Activated naive CD4-positive, alpha-beta T cell treated with anti-CD3 and anti-CD28 coated beads, Interleukin-2, amount 50 U/mL, for 72 hours (primary cell): Measurements from ENCODE around the gene TRRAP. TPM values are rescaled to one million over a fixed set of nuclear protein-coding genes. Genes with fewer than 3 reads are reported as not detected.
A peak's percentile ranks its signal among the peaks of the same experiment; 100 is the strongest.
"Not testable (repeated sequence)": the region's sequence is repeated elsewhere in the genome, so short reads cannot be mapped to it uniquely, and the experiment has no call there.

Experiments used
- ATAC-seq, 2 donors: fragments of 150-1000 bp; cut with Tn5 transposase; 2 replicates each; pipeline ENCODE4 v1.10.0; 2021; ENCODE audit warnings: mild to moderate bottlenecking in 2 of 2, moderate library complexity in 2 of 2
- DNase-seq, 2 donors: peaks; one replicate each; pipeline ENCODE4 v3.0.0; 2021 to 2022; ENCODE audit warnings: low spot score in 2 of 2
- H3K27ac Mint-ChIP-seq, 2 donors: one replicate each; pipeline ENCODE4 v1.8.0; 2022; ENCODE audit warnings: mild to moderate bottlenecking in 2 of 2, mixed read lengths in 2 of 2
- H3K36me3 Mint-ChIP-seq, 2 donors: one replicate each; pipeline ENCODE4 v1.8.0; 2022; ENCODE audit warnings: mixed read lengths in 2 of 2
- H3K9me3 Mint-ChIP-seq, 2 donors: one replicate each; pipeline ENCODE4 v1.8.0; 2022; ENCODE audit warnings: mixed read lengths in 2 of 2
- total RNA-seq, 2 donors: library from RNA; stranded (reverse); gene quantifications; one replicate each; pipeline ENCODE4 v1.2.3, GENCODE V29; 2022

The TRRAP gene
- total RNA-seq, 2 donors from 2014 or later, result 49.8 to 58.3 TPM

DNA sequence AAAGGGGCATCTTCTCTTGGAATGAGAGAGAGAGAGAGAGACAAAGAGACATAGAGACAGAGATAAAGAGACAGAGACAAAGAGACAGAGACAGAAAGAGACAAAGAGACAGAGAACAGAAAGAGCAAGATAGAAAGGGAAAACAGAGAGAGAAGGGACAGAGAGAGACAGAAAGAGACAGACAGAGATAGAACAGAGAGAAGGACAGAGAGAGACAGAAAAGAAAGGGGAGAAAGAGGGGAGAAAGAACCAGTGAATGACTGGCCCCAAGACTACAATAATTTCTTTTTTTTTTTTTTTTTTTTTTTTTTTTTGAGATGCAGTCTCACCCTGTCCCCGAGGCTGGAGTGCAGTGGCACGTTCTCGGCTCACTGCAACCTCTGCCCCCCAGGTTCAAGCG is 16.1 kb upstream of the TRRAP start:
- ATAC-seq, result no peak
- no peaks in the 10 kb centered on the region for H3K9me3 Mint-ChIP-seq
- DNase-seq, result no peak
- H3K27ac Mint-ChIP-seq, result no peak overlapping the region
- H3K36me3 Mint-ChIP-seq, result no peaks in the 10 kb centered on the region

DNA sequence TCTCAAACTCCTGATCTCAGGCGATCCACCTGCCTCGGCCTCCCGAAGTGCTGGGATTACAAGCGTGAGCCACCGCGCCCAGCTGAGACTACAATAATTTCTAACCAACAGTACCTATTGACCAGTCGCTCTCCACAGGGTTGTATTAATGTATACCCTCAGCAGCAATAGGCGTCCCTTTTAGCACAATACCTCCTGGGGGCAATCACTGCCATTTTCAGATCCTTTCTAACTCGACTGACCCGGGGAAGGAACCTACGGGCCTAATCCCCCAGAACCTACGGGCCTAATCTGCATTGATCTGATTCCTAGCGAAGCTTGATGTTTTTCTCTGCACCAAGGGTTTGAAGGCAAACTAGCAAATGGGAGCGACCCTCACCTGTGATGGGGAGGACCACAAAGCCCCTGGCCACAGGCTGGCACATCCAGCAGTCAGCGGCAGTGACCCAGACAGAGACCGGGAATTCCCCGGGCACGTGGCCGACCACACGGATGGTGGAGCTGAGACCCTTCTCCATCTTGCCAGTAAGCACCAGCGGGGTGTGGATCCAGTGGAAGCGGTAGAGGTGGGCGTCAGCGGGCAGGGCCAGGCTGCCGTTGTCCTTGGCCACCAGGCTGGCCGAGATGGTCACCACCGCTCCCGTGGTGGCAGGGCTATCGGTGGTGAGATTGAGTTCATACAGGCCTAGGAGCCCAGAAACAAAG is 15.5 kb upstream of the TRRAP start:
- Mint-ChIP-seq H3K27ac (no peak overlapping the region), H3K9me3 (no peaks in the 10 kb centered on the region), H3K36me3 (no peaks in the 10 kb centered on the region)
- ATAC-seq (no peak), DNase-seq (no peak)

DNA sequence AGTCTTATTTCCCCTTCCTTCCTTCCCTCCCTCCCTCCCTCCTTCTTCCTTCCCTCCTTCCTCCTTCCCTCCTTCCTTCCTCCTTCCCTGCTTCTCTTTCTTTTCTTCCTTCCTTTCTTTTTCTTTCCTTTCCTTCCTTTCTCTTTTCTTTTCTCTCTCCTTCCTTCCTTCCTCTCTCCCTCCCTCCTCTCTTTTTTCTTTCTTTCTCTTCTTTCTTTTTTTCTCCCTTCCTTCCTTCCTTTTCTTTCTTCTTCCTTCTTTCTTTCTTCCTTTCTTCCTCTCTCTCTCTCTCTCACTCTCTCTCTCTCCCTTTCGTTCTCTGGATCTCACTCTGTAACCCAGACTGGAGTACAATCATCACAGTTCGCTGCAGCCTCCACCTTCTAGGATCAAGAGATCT is 14.7 kb upstream of the TRRAP start:
- ATAC-seq (no peak), DNase-seq (no peak)
- no peak overlapping the region for H3K27ac Mint-ChIP-seq
- H3K36me3 Mint-ChIP-seq, result no peaks in the 10 kb centered on the region
- no peaks in the 10 kb centered on the region for H3K9me3 Mint-ChIP-seq

DNA sequence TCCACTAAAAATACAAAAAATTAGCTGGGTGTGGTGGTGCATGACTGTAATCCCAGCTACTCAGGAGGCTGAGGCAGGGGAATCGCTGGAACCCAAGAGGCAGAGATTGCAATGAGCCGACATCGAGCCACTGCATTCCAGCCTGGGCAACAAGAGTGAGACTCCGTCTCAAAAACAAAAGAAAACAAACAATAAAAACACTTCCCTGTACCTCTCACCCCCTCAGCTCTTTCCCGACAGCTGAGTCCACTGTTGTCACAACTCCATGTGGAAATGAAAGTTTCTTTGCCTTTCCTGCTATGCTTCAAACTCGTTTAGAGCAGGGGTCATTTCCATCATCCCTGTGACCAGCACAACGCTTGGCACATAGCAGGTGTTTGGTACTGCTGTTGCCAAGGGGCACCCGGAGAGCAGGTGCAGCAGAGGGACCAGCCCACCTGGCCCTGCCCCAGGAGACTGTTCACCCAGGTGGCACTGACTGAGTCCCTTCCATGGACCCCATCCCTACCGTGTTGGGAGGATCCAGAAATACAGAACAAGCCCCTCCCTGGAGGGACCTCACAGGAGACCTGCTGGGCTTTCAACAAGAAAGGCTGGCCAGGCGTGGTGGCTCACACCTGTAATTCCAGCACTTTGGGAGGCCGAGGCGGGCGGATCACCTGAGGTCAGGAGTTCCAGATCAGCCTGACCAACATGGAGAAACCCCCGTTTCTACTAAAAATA is 13.4 kb upstream of the TRRAP start:
- no peak for ATAC-seq
- Mint-ChIP-seq H3K27ac (no peak overlapping the region), H3K36me3 (no peaks in the 10 kb centered on the region), H3K9me3 (no peaks in the 10 kb centered on the region)
- no peak for DNase-seq

DNA sequence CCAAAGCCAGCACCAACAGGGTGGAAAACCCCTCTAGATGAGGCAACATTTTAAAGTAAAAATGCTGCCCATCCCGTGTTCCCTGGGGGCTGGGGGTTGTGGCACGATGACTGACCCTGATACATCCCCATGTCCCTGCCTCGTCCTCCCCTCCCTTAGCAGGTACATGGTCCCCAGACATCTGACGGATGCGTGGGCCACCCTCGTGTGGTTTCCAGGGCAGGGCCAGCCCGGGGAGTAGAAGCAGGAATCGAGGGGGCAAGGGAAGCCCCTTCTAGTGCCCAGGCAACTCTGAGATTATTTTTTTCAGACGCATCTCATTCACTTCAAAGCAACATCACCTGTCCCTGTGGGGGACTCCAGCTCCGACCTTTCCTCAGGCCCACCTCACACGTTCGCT is 12.0 kb upstream of the TRRAP start:
- DNase-seq, result no peak
- no peak overlapping the region for H3K27ac Mint-ChIP-seq
- ATAC-seq, result no peak
- no peaks in the 10 kb centered on the region for H3K36me3 Mint-ChIP-seq
- H3K9me3 Mint-ChIP-seq, result no peaks in the 10 kb centered on the region

DNA sequence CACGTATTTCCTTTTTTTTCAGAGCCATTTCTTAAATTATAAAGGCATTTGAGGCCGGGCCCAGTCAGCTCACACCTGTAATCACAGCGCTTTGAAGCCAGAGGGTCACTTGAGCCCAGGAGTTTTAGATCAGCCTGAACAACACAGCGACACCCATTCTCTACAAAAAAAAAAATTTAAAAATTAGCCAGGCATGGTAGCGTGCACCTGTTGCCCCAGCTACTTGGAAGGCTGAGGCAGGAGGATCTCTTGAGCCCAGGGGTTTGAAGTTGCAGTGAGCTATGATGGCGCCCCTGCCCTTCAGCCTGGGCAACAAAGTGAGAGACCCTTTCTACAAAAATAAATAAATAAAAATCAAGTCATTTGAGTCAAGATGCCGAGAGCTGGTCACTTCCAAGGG is 11.6 kb upstream of the TRRAP start:
- Mint-ChIP-seq H3K27ac (no peak overlapping the region), H3K36me3 (no peaks in the 10 kb centered on the region)

DNA sequence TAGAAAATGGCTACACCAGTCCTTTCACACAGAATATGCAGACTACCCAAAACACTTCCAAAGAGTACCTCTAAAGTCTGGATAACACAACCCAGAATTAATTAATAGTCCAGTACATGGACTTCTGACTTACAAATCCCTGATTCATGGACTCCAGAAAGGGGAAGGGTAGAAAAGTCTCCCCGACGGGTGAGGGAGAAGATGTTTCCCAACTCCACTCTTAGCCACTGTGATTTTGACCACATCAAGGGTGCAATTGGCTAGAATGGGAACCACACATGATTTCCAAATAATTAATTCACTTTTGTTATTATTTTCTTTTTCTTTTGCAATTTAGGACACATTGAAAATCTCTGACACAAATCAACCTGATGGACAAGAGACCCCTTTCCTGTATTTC is 9.9 kb upstream of the TRRAP start:
- H3K36me3 Mint-ChIP-seq, result no peaks in the 10 kb centered on the region
- H3K9me3 Mint-ChIP-seq, result no peaks in the 10 kb centered on the region

More for the DNA sequence above, 11.6 kb upstream of the TRRAP start:
- DNase-seq, result no peak
- ATAC-seq, result no peak
- no peaks in the 10 kb centered on the region for H3K9me3 Mint-ChIP-seq

DNA sequence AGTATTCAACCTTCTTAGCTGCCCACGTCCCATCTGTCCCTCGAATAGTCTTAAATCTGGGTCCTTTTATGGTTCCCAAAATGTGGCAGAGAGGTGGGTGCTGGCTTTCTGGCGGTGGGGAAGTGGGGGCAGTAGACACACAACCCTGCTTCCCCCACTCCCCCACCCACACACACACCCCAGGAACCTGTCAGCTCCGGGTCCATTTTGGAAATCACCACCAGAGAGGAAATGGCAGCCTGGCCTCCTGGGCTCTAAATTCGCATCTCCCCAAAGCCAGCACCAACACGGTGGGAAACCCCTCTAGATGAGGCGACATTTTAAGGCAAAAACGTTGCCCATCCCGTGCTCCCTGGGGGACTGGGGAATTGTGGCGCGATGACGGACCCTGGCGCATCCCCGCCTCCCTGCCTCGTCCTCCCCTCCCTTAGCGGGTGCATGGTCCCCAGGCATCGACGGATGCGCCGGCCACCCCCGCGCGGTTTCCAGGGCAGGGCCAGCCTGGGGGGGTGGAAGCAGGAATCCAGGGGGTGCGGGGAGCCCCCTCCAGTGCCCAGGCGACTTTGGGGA is 9.2 kb upstream of the TRRAP start:
- DNase-seq, result no peak
- Mint-ChIP-seq H3K27ac (no peak overlapping the region), H3K9me3 (no peaks in the 10 kb centered on the region), H3K36me3 (no peaks in the 10 kb centered on the region)
- ATAC-seq, result no peak

More for the DNA sequence above, 9.9 kb upstream of the TRRAP start:
- DNase-seq, result no peak
- H3K27ac Mint-ChIP-seq, result no peak overlapping the region
- ATAC-seq, result no peak

DNA sequence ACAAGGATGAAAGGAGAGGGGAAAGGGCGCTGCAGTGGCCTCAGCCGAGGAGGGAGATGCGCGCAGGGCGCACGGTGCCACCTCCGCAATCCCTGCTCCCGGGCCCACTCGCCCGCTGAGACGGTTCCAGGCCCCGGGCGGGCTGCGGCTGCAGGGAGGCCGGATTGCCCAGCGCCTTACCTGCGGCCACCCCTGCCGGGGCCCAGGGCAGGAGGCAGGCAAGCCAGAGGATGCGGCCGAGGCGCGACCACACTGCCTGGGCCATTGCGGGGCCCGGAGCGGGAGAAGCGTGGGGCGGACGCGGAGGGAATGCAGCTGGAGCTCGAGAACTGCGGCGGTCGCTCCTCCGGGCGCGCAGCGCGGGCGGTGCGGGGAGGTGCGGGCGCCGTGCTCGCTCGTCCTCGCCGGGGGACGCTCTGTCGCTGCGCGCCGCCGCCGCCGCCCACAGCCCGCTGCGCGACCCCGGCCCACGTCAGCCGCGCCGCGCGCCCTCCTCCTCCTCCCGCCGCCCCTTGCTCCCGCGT is 8.7 kb upstream of the TRRAP start, which contains the start of gene TMEM130:
Gene TMEM130 (minus strand): TSS at position 418 of the 524 bp plus-strand sequence. CDS start 153 bp downstream, at position 265.
- Mint-ChIP-seq H3K9me3 (no peaks in the 10 kb centered on the region), H3K36me3 (no peaks in the 10 kb centered on the region), H3K27ac (no peak within 1 kb of the TSS)
- peak; percentile 44 to 45 for ATAC-seq
- DNase-seq, result peak in 1 of 2 donors; percentile 53

DNA sequence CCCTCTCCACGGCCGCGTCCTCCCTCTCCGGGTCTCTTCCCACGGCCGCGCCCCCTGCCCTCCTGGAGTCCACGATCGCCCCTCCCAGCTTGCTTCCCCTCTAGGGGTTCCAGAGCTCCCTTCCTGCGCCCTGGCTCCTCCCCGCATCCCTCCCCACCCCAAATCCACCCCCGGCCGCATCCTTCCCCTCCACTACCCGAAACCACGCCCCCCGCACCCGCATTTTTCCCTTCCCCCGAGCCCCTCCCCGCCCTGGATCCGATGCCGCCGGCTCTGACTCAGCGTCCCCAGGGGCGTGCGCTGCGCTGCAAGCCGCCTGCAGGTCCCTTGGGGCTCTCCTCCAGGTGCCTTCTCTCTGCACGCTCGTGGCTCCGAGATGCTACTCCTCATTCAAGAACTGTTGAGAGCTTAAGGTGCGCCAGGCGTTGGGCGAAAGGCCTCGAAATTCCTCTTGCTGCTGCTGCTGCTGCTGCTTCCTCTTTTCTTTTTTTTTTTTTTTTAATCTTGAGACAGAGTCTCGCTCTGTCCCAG is 8.1 kb upstream of the TRRAP start:
- peak; percentile 80 to 86 for ATAC-seq
- H3K9me3 Mint-ChIP-seq, result no peaks in the 10 kb centered on the region
- H3K27ac Mint-ChIP-seq, result no peak overlapping the region

DNA sequence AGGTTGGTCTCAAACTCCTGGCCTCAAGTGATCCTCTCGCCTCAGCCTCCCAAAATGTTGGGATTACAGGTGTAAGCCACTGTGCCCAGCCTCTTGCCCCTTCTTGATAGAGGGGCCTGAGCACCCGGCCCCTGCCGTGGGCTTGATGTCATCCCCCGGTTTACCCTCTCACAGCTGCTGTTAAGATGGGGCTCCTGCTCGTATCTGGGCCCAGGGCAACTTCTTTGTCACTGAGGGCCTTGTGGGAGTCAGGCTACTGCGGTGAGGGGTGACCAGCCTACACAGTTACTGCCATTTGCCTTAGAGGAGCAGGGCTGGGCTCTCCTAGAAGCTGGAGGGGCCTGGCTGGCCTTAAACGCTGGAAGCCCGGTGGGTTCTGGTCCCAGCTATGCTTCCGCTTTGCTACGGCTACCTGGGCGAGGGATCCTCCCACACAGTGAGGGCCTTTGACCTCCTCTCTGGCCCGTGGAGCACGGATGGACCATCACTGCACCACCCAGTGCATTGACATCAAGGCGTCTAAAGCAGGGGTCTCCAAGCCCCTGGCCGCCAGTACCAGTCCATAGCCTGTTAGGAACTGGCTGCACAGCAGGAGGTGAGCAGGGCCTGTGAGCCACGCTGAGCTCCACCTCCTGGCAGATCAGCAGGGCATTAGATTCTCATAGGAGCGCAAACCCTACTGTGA is 7.4 kb upstream of the TRRAP start:
- DNase-seq, result no peak
- ATAC-seq, result no peak
- Mint-ChIP-seq H3K27ac (no peak overlapping the region), H3K36me3 (no peaks in the 10 kb centered on the region), H3K9me3 (no peaks in the 10 kb centered on the region)

More for the DNA sequence above, 8.1 kb upstream of the TRRAP start:
- peak; percentile 43 to 63 for DNase-seq
- H3K36me3 Mint-ChIP-seq, result no peaks in the 10 kb centered on the region

DNA sequence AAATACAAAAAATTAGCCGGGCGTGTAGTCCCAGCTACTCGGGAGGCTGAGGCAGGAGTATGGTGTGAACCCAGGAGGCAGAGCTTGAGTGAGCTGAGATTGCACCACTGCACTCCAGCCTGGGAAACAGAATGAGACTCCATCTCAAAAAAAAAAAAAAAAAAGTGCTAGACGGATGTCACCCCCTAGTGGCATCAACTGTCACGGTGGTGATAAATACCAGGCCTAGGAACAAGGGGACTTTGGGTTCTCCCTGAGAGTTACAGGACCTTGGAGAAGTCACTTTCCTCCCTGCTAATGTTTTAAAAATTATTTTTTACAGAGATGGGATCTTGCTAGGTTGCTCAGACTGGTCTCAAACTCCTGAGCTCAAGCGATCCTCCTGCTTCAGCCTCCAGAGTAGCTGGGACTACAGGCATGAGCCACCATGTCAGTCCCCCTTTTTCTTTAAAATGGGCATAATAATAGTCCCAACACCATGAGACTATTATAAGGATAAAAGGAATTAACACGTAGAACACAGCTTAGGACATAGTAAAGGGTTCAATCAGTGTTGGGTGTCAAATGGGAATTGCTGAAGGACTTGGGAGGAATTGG is 5.9 kb upstream of the TRRAP start:
- DNase-seq, result peak in 1 of 2 donors; percentile 36
- no peak overlapping the region for H3K27ac Mint-ChIP-seq
- H3K36me3 Mint-ChIP-seq, result no peaks in the 10 kb centered on the region
- ATAC-seq, result peak; percentile 35 to 57
- no peaks in the 10 kb centered on the region for H3K9me3 Mint-ChIP-seq

DNA sequence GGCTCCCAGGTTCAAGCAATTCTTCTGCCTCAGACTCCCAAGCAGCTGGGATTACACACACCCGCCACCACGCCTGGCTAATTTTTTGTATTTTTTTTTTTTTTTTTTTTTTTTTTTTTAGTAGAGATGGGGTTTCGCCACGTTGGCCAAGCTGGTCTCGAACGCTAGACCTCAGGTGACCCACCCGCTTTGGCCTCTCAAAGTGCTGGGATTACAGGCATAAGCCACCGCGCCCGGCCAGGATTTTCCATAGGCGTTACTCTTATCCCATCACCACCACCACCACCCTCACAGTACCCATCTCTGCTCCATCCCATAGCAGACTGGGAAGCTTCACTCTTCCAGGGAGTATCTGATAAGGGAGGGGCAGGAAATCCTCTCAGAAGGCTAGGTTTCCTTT is 4.7 kb upstream of the TRRAP start:
- DNase-seq, H3K36me3 Mint-ChIP-seq, H3K9me3 Mint-ChIP-seq, H3K27ac Mint-ChIP-seq, ATAC-seq: not testable (repeated sequence)

DNA sequence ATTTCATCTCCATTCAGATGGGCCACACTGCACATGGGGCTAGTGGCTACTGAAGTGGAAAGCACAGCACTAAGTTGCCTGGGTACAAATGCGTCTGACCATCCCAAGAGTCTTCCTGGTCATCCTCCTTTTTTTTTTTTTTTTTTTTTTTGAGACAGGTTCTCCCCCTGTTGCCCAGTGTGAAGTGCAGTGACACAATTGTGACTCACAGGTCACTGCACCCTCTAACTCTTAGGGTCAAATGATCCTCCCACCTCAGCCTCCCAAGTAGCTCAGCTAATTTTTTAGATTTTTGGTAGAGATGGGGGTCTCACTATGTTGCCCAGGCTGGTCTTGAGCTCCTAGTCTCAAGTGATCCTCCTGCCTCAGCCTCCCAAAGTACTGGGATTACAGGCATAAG is 3.4 kb upstream of the TRRAP start:
- H3K27ac Mint-ChIP-seq, result no peak overlapping the region
- H3K9me3 Mint-ChIP-seq, result no peaks in the 10 kb centered on the region
- DNase-seq, result no peak
- ATAC-seq, result no peak
- peaks cover 5 to 6% of the 10 kb centered on the region in 2 donors for H3K36me3 Mint-ChIP-seq

DNA sequence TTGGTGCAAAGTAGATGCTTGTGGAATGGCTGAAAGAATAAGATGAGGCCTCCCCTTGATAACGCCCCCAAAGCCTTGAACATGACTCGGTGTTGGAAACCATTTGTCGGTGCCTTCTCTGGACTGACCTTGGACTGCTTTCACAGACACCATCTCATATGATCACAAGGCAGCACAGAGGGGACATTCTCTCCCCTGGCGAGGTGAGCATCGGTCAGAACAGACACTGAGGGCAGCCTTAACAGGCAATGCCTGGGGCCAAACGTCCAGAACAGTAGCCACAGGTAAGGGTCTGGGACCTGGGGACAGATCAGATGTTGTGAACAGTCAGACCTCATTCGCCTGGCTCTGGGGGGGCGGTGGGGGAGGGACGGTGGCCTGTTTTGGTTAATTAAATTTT is 2.8 kb upstream of the TRRAP start:
- no peak for ATAC-seq
- Mint-ChIP-seq H3K9me3 (no peaks in the 10 kb centered on the region), H3K36me3 (peaks cover 5 to 6% of the 10 kb centered on the region in 2 donors), H3K27ac (no peak overlapping the region)
- no peak for DNase-seq

DNA sequence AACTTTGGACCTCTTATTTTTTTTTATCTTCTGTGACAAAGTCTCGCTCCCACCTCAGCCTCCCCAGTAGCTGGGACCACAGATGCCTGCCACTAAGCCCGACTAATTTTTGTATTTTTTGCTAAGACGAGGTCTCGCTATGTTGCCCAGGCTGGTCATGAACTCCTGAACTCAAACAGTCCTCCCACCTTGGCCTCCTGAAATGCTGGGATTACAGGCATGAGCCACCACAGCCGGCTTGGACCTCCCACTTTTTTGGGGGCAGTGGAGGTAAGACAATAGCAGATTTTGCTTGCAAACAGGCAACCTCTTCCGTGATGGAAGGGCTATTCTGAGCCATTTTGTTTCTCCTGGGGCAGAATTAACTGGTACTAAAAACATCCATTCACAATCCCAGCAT is 1.2 kb upstream of the TRRAP start:
- no peaks in the 10 kb centered on the region for H3K9me3 Mint-ChIP-seq
- peaks cover 5 to 6% of the 10 kb centered on the region in 2 donors for H3K36me3 Mint-ChIP-seq
- peak overlapping the region in 1 of 2 donors; percentile 98 for H3K27ac Mint-ChIP-seq
- DNase-seq, result no peak
- no peak for ATAC-seq
